Naive B cell (primary cell): Measurements from ENCODE around the gene OR5B12. TPM values are rescaled to one million over a fixed set of nuclear protein-coding genes. Genes with fewer than 3 reads are reported as not detected.
A peak's percentile ranks its signal among the peaks of the same experiment; 100 is the strongest.

Experiments
- ATAC-seq, 2 donors: fragments of 150-1000 bp; cut with Tn5 transposase; 2 replicates each; pipeline ENCODE4 v1.10.0; 2021; ENCODE audit warnings: low read depth in 2 of 2, mild to moderate bottlenecking in 2 of 2, moderate library complexity in 2 of 2
- DNase-seq: peaks from one replicate; pipeline ENCODE4 v3.0.0; 2022
- H3K27ac Mint-ChIP-seq, 6 donors: one replicate each; pipeline ENCODE4 v1.8.0; 2020 to 2022; ENCODE audit warnings: mild to moderate bottlenecking in 6 of 6, mixed read lengths in 6 of 6, moderate library complexity in 5 of 6, inconsistent platforms in 2 of 6
- H3K27me3 Mint-ChIP-seq, 3 donors: one replicate each; pipeline ENCODE4 v1.8.0; 2021 to 2022; ENCODE audit warnings: mixed read lengths in 3 of 3, mild to moderate bottlenecking in 1 of 3
- H3K36me3 Mint-ChIP-seq, 2 donors: one replicate each; pipeline ENCODE4 v1.8.0; 2020 to 2022; ENCODE audit warnings: mixed read lengths in 2 of 2, inconsistent platforms in 1 of 2, mild to moderate bottlenecking in 1 of 2
- H3K4me1 Mint-ChIP-seq, 3 donors: one replicate each; pipeline ENCODE4 v1.8.0; 2020 to 2022; ENCODE audit warnings: mixed read lengths in 3 of 3, inconsistent platforms in 1 of 3, mild to moderate bottlenecking in 1 of 3, moderate library complexity in 1 of 3
- H3K4me3 Mint-ChIP-seq, 8 donors: one replicate each; pipeline ENCODE4 v1.8.0; 2020 to 2022; ENCODE audit warnings: mild to moderate bottlenecking in 8 of 8, mixed read lengths in 8 of 8, moderate library complexity in 8 of 8, inconsistent platforms in 2 of 8
- H3K9me3 Mint-ChIP-seq, 7 donors: one replicate each; pipeline ENCODE4 v1.8.0; 2020 to 2022; ENCODE audit warnings: mixed read lengths in 7 of 7, mild to moderate bottlenecking in 5 of 7, inconsistent platforms in 2 of 7, moderate library complexity in 1 of 7
- polyA plus RNA-seq, 6 donors: library from polyadenylated mRNA; unstranded; fragments of 300-500 nt; fragmentation: Illumina TruSeq; gene quantifications; one replicate each; pipeline ENCODE4 v1.2.3, GENCODE V29; 2021; ENCODE audit warnings: low read depth in 6 of 6

Gene OR5B12
- not detected for polyA plus RNA-seq

- no peak within 1 kb of the TSS for H3K27ac Mint-ChIP-seq
- DNase-seq (no peak), ATAC-seq (no peak)
- peaks cover 7 to 16% of the 10 kb centered on the region in 2 donors for H3K36me3 Mint-ChIP-seq
- H3K4me1 Mint-ChIP-seq, result no peaks in the 10 kb centered on the region
- H3K4me3 Mint-ChIP-seq, result no peak within 1 kb of the TSS
- peaks cover 6 to 34% (median 16%) of the 10 kb centered on the region in 7 donors for H3K9me3 Mint-ChIP-seq
- H3K27me3 Mint-ChIP-seq, result peaks cover 7 to 44% (median 32%) of the 10 kb centered on the region in 3 donors
Observed at GRCh38 chr11:58442136-58442535, at the start of gene OR5B12. TSS of gene OR5B12 (minus strand) at chr11:58442236. CDS start at chr11:58440151, 2,085 bp downstream.

DNA sequence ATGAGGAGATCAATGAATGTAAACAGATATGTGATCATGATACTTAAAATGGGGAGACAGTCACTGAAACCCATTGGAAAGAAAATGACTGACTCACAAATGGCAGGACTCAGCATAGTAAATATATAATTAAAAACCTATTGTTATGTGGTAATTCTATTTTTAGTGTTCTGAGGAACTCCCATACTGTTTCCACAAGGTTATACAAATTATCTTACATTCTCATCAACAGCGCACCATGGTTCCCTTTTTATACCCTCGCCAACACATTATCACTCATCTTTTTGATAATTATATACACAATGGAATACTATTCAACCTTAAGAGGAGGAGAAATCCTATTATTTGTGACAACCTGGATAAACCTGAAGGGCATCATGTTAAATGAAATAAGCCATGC is 48.8 kb upstream of the OR5B12 start:
- Mint-ChIP-seq H3K9me3 (no peaks in the 10 kb centered on the region), H3K4me1 (no peaks in the 10 kb centered on the region), H3K27ac (no peak overlapping the region), H3K36me3 (no peaks in the 10 kb centered on the region), H3K27me3 (no peaks in the 10 kb centered on the region), H3K4me3 (no peak overlapping the region)
- DNase-seq, result no peak
- no peak for ATAC-seq

GRCh38 chr11:58487170-58487569 is 45.1 kb upstream of the OR5B12 start:
- no peak for DNase-seq
- ATAC-seq, result no peak
- peaks cover 0 to 21% (median 6%) of the 10 kb centered on the region in 3 donors for H3K27me3 Mint-ChIP-seq
- H3K27ac Mint-ChIP-seq, result no peak overlapping the region
- no peaks in the 10 kb centered on the region for H3K36me3 Mint-ChIP-seq
- no peaks in the 10 kb centered on the region for H3K4me1 Mint-ChIP-seq
- no peaks in the 10 kb centered on the region for H3K9me3 Mint-ChIP-seq
- no peak overlapping the region for H3K4me3 Mint-ChIP-seq

GRCh38 chr11:58485961-58486360 is 43.9 kb upstream of the OR5B12 start:
- no peak for ATAC-seq
- peaks cover 0 to 23% (median 8%) of the 10 kb centered on the region in 3 donors for H3K27me3 Mint-ChIP-seq
- H3K4me3 Mint-ChIP-seq, result no peak overlapping the region
- H3K9me3 Mint-ChIP-seq, result no peaks in the 10 kb centered on the region
- no peaks in the 10 kb centered on the region for H3K4me1 Mint-ChIP-seq
- H3K27ac Mint-ChIP-seq, result no peak overlapping the region
- H3K36me3 Mint-ChIP-seq, result no peaks in the 10 kb centered on the region
- DNase-seq, result no peak

DNA sequence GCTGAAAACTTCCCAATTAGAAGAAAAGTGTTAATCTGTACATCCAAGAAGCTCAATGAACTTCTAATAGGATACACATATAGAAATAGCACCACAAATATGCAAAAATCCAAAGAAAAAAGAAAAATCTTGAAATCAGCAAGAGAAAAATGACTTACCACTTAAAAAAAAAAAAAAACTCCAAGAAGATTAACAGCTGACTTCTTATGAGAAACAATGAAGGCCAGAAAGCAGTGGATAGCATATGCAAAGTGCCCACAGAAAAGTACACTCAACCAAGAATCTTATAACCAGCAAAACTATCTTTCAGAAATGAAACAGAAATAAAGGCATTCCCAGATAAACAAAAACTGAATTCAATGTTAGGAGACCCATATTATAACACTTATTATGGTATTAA is 29.9 kb upstream of the OR5B12 start:
- peaks cover 7 to 72% (median 35%) of the 10 kb centered on the region in 7 donors for H3K9me3 Mint-ChIP-seq
- DNase-seq (no peak), ATAC-seq (no peak)
- no peaks in the 10 kb centered on the region for H3K4me1 Mint-ChIP-seq
- peaks cover 4 to 22% (median 11%) of the 10 kb centered on the region in 3 donors for H3K27me3 Mint-ChIP-seq
- no peak overlapping the region for H3K27ac Mint-ChIP-seq
- H3K36me3 Mint-ChIP-seq, result peaks cover 8 to 14% of the 10 kb centered on the region in 2 donors
- H3K4me3 Mint-ChIP-seq, result no peak overlapping the region

- Mint-ChIP-seq H3K27ac (no peak overlapping the region), H3K36me3 (no peaks in the 10 kb centered on the region), H3K4me3 (no peak overlapping the region), H3K9me3 (peaks cover 0 to 32% (median 8%) of the 10 kb centered on the region in 7 donors), H3K4me1 (no peaks in the 10 kb centered on the region), H3K27me3 (peaks cover 0 to 8% (median 7%) of the 10 kb centered on the region in 3 donors)
- no peak for DNase-seq
- no peak for ATAC-seq
Observed at GRCh38 chr11:58466293-58466692, 24.3 kb upstream of the OR5B12 start.

GRCh38 chr11:58465690-58466089 is 23.7 kb upstream of the OR5B12 start:
- H3K36me3 Mint-ChIP-seq, result no peaks in the 10 kb centered on the region
- no peak overlapping the region for H3K4me3 Mint-ChIP-seq
- DNase-seq (no peak), ATAC-seq (no peak)
- H3K27ac Mint-ChIP-seq, result no peak overlapping the region
- no peaks in the 10 kb centered on the region for H3K4me1 Mint-ChIP-seq
- peaks cover 0 to 28% (median 5%) of the 10 kb centered on the region in 7 donors for H3K9me3 Mint-ChIP-seq
- peaks cover 0 to 8% (median 7%) of the 10 kb centered on the region in 3 donors for H3K27me3 Mint-ChIP-seq

GRCh38 chr11:58451585-58451984 is 9.5 kb upstream of the OR5B12 start:
- H3K4me1 Mint-ChIP-seq, result no peaks in the 10 kb centered on the region
- H3K36me3 Mint-ChIP-seq, result peaks cover 0 to 7% of the 10 kb centered on the region in 2 donors
- ATAC-seq (no peak), DNase-seq (no peak)
- no peak overlapping the region for H3K27ac Mint-ChIP-seq
- H3K27me3 Mint-ChIP-seq, result peaks cover 24 to 36% (median 28%) of the 10 kb centered on the region in 3 donors
- no peak overlapping the region for H3K4me3 Mint-ChIP-seq
- peaks cover 0 to 34% (median 10%) of the 10 kb centered on the region in 7 donors for H3K9me3 Mint-ChIP-seq

GRCh38 chr11:58446294-58446693 is 4.3 kb upstream of the OR5B12 start:
- H3K4me1 Mint-ChIP-seq, result no peaks in the 10 kb centered on the region
- H3K4me3 Mint-ChIP-seq, result peak overlapping the region in 1 of 8 donors; percentile 64
- peaks cover 7 to 19% of the 10 kb centered on the region in 2 donors for H3K36me3 Mint-ChIP-seq
- ATAC-seq, result no peak
- no peak overlapping the region for H3K27ac Mint-ChIP-seq
- H3K9me3 Mint-ChIP-seq, result peaks cover 4 to 54% (median 23%) of the 10 kb centered on the region in 7 donors
- no peak for DNase-seq
- peaks cover 14 to 50% (median 37%) of the 10 kb centered on the region in 3 donors for H3K27me3 Mint-ChIP-seq

DNA sequence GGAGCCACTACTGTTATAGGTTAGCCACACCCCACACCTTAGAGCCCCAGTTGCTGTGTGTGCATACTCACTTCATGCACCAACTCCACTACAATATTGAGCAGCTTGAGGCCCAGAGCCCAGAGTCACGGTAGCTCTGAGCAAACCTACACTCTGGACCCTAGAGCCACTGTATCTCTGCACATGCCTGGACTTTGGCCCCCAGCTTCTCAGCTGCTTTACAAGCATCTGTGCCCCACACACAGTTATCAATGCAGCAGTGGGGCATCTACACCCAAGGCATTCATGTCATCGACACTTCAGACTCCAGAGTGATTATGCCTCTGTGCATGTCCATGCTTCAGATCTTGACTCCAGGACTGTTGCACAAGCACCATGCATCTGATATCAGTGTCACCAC is 2.3 kb upstream of the OR5B12 start:
- Mint-ChIP-seq H3K9me3 (peaks cover 5 to 40% (median 20%) of the 10 kb centered on the region in 7 donors), H3K27me3 (peaks cover 13 to 50% (median 45%) of the 10 kb centered on the region in 3 donors)

DNA sequence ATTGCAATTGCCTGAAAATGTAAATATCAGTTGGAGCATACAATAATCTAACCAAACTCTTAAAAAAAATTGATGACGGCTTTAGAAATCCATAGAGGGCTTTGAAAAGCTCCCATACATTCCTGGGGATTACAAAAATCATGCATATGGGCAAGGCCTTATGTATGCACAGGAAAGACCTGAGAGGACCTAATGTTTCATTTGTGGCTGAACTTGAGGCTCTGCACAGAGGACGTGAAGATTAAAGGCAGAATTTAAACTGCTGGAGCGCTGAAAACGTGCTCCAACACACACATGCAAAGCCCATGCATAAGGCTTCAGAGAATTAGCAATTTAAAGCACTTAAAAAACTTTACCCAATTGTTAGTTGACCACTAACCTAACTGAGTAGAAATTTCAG is 3.5 kb downstream of the OR5B12 start:
- H3K4me1 Mint-ChIP-seq, result no peaks in the 10 kb centered on the region
- peaks cover 0 to 28% (median 12%) of the 10 kb centered on the region in 7 donors for H3K9me3 Mint-ChIP-seq
- H3K4me3 Mint-ChIP-seq, result no peak overlapping the region
- H3K27me3 Mint-ChIP-seq, result peaks cover 0 to 25% (median 4%) of the 10 kb centered on the region in 3 donors
- DNase-seq (no peak), ATAC-seq (no peak)
- no peaks in the 10 kb centered on the region for H3K36me3 Mint-ChIP-seq
- no peak overlapping the region for H3K27ac Mint-ChIP-seq

More for the DNA sequence above, 2.3 kb upstream of the OR5B12 start:
- Mint-ChIP-seq H3K4me1 (no peaks in the 10 kb centered on the region), H3K4me3 (peak overlapping the region in 1 of 8 donors; percentile 55), H3K36me3 (peaks cover 7 to 19% of the 10 kb centered on the region in 2 donors), H3K27ac (no peak overlapping the region)
- ATAC-seq, result no peak
- no peak for DNase-seq

GRCh38 chr11:58434217-58434616 is 7.8 kb downstream of the OR5B12 start:
- no peak for ATAC-seq
- Mint-ChIP-seq H3K4me1 (no peaks in the 10 kb centered on the region), H3K36me3 (peaks cover 0 to under 1% of the 10 kb centered on the region in 2 donors), H3K27ac (no peak overlapping the region), H3K27me3 (peaks cover 0 to 18% (median 8%) of the 10 kb centered on the region in 3 donors), H3K4me3 (no peak overlapping the region), H3K9me3 (peaks cover under 1 to 43% (median 12%) of the 10 kb centered on the region in 7 donors)
- no peak for DNase-seq

DNA sequence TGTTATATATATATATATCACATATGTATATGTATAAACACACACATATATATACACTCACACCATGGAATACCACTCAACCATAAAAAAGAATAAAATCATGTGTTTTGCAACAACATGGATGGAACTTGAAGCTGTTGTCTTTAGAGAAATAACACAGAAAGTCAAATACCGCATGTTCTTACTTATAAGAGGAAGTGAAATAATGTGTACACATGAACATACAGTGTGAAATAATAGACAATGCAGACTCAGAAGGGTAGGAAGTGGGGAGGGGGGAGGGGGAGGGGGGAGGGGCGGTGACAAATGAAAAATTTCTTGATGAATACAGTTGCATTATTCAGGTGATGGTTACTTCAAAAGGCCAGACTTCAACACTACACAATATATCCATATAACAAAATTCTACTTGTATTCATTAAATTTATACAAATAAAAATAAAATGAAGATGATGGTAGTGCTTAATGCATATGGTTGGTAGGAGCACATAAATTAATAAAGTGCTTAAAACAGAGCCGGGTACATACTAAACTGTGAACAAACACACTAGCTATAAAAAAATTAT is 8.3 kb downstream of the OR5B12 start:
- ATAC-seq (peak; percentile 32 to 36), DNase-seq (no peak)
- no peak overlapping the region for H3K27ac Mint-ChIP-seq
- peaks cover 4 to 46% (median 17%) of the 10 kb centered on the region in 7 donors for H3K9me3 Mint-ChIP-seq
- H3K27me3 Mint-ChIP-seq, result peaks cover 0 to 18% (median 13%) of the 10 kb centered on the region in 3 donors
- H3K4me3 Mint-ChIP-seq, result no peak overlapping the region
- H3K36me3 Mint-ChIP-seq, result peaks cover 0 to 6% of the 10 kb centered on the region in 2 donors
- no peaks in the 10 kb centered on the region for H3K4me1 Mint-ChIP-seq

DNA sequence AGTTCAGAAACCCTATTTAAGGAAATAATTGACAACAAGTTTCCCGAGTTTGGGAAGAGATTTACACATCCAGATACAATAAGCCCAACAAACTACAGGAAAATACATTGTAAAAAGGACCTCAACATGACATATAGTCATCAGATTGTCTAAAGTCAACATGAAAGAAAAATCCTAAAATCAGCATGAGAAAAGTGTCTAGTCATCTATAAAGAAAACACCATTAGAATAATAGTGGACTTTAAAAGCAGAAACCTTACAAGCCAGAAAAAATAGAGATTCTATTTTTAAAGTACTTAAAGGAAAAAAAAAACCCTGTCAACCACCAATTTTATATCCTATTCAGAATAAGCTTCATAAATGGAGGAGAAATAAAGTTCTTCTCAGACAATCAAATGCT is 12.8 kb downstream of the OR5B12 start:
- Mint-ChIP-seq H3K4me3 (no peak overlapping the region), H3K9me3 (peaks cover 4 to 26% (median 10%) of the 10 kb centered on the region in 7 donors), H3K4me1 (no peaks in the 10 kb centered on the region), H3K36me3 (peaks cover 0 to 16% of the 10 kb centered on the region in 2 donors), H3K27ac (no peak overlapping the region), H3K27me3 (peaks cover 9 to 30% (median 28%) of the 10 kb centered on the region in 3 donors)
- no peak for ATAC-seq
- DNase-seq, result no peak
